WERI-Rb-1 (cell line): ENCODE measurements around the gene ZC3H11A.
"Not testable (repeated sequence)": the region's sequence is repeated elsewhere in the genome, so short reads cannot be mapped to it uniquely, and the experiment has no call there.

ENCODE experiments used
- DNase-seq: peaks from one replicate; pipeline ENCODE4 v3.0.0-alpha.2; 2020
- H3K27ac ChIP-seq: fragments of 250-450 bp; sonication (Bioruptor Pico); 2 replicates; pipeline ENCODE4 v1.5.1; 2020; ENCODE audit warnings: mild to moderate bottlenecking, moderate library complexity
- H3K27me3 ChIP-seq: fragments of 250-450 bp; sonication (Bioruptor Pico); 2 replicates; pipeline ENCODE4 v1.5.1; 2021; ENCODE audit warnings: mild to moderate bottlenecking, low read depth, moderate library complexity; ENCODE audit not compliant: insufficient read depth, severe bottlenecking
- H3K36me3 ChIP-seq: fragments of 250-450 bp; sonication (Bioruptor Pico); 2 replicates; pipeline ENCODE4 v1.5.1; 2020; ENCODE audit warnings: mild to moderate bottlenecking, moderate library complexity
- H3K4me3 ChIP-seq: 2 replicates; pipeline ENCODE4 v1.5.1; 2011; ENCODE audit warnings: low read depth, mild to moderate bottlenecking, control low read depth, low read length
- H3K9me3 ChIP-seq: fragments of 250-450 bp; sonication (Bioruptor Pico); 2 replicates; pipeline ENCODE4 v1.5.1; 2021; ENCODE audit warnings: mild to moderate bottlenecking, moderate library complexity; ENCODE audit not compliant: severe bottlenecking
- TF ChIP-seq, protein P1 (sequence below): IDR thresholded peaks from 2 replicates; pipeline ENCODE4 v1.5.1; 2011; ENCODE audit warnings: low read depth, mild to moderate bottlenecking, control low read depth, inconsistent platforms, low read length

The ZC3H11A gene

DNA sequence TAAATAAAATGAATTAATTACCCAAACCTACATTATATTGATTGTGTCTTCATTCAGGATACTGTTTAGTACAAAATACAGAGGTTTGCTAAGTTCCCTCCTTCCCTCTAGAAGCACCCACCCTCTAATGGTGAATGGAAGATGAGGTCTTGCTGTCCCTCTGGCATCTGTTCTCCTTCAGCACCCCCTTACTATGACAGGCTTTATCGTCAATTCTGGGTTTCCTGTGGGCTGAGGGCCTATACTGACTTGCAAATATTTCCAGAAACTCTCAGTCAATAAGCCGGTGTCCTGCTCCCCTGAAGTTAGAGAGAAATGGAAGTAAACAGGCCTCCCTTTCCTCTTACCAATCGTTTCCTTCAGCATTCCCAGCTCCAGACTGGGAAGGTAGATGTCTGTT, 17.3 kb upstream of the ZC3H11A start:
- Histone ChIP-seq H3K36me3 (no peaks in the 10 kb centered on the region), H3K9me3 (no peaks in the 10 kb centered on the region), H3K27ac (no peak overlapping the region), H3K4me3 (no peak overlapping the region), H3K27me3 (no peaks in the 10 kb centered on the region)
- DNase-seq: no peak
- TF ChIP-seq, protein P1, sequence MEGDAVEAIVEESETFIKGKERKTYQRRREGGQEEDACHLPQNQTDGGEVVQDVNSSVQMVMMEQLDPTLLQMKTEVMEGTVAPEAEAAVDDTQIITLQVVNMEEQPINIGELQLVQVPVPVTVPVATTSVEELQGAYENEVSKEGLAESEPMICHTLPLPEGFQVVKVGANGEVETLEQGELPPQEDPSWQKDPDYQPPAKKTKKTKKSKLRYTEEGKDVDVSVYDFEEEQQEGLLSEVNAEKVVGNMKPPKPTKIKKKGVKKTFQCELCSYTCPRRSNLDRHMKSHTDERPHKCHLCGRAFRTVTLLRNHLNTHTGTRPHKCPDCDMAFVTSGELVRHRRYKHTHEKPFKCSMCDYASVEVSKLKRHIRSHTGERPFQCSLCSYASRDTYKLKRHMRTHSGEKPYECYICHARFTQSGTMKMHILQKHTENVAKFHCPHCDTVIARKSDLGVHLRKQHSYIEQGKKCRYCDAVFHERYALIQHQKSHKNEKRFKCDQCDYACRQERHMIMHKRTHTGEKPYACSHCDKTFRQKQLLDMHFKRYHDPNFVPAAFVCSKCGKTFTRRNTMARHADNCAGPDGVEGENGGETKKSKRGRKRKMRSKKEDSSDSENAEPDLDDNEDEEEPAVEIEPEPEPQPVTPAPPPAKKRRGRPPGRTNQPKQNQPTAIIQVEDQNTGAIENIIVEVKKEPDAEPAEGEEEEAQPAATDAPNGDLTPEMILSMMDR: no peak

DNA sequence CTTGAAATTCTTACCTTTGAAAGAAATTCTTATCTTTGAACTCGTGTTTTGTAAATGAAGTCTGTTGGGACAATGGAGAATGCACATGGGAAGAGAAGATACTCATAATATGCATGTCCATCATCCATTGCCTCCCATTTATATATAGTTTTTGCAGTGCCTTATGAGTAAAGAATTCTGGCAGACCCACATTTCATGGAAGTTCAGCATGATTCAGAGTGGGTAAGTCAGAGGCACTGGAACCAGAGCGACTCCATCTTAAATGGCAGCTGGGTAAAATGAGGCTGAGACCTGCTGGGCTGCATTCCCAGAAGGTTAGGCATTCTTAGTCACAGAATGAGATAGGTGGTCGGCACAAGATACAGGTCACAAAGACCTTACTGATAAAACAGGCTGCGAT, 16.6 kb upstream of the ZC3H11A start:
- H3K27me3 ChIP-seq: no peaks in the 10 kb centered on the region
- no peaks in the 10 kb centered on the region for H3K36me3 ChIP-seq
- no peak overlapping the region for H3K27ac ChIP-seq
- TF ChIP-seq, protein P1: no peak
- no peak overlapping the region for H3K4me3 ChIP-seq
- H3K9me3 ChIP-seq: no peaks in the 10 kb centered on the region
- DNase-seq: no peak

DNA sequence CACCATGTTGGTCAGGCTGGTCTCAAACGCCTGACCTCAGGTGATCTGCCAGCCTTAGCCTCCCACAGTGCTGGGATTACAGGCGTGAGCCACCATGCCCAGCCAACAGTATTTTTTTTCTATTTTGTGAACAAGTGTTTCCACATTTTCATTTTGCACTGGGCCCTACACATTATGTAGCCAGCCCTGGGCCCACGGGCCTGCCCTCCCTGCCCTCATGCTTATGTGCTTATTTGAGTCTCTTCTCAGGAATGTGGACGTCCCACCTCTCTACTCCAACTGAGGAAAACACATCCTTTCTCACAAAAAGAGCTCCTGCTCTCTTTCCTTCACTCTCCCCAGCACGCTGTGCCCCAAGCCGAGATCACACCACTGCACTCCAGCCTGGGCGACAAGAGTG, 13.5 kb upstream of the ZC3H11A start:
- TF ChIP-seq, protein P1: no peak
- Histone ChIP-seq H3K36me3 (no peaks in the 10 kb centered on the region), H3K4me3 (no peak overlapping the region), H3K27ac (no peak overlapping the region), H3K9me3 (no peaks in the 10 kb centered on the region), H3K27me3 (no peaks in the 10 kb centered on the region)
- DNase-seq: no peak

DNA sequence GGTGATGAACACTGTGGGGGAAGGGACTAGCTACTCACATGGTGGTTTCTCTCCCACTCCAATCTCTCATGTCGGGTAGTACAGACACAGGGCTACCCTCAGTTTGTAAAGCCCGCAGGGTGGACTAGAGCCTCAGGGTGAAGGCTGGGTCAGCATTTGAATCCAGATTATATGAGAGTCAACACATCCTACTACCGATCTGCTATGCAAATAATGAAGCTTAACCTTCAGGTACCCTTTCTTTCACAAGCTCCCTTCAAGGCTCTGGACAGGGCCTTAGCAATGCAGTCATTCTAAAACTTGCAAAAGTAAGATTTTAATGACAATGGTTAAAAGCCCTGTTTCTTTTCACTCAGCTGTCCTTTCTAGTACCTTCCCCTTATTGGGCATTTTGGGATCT, 5.5 kb upstream of the ZC3H11A start:
- Histone ChIP-seq H3K27ac (no peak overlapping the region), H3K27me3 (no peaks in the 10 kb centered on the region), H3K9me3 (no peaks in the 10 kb centered on the region), H3K36me3 (no peaks in the 10 kb centered on the region), H3K4me3 (no peak overlapping the region)
- TF ChIP-seq, protein P1: no peak
- no peak for DNase-seq

DNA sequence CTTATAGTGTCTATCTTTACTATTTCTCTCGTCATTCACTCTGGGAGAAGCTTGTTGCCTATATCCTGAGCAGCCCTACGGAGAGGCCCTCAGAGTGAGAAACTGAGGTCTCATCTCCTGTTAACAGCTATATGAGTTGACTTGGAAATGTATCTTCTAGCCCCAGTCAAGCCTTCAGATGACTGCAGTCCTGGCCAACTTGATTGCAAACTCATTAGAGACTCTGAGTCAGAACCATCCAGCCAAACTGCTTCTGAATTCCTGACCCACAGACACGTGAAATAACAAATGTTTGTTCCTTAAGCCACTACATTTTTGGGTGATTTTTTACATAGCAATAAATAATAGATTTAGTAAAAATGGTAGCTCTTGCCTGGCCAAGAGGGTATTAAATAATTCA, 3.9 kb upstream of the ZC3H11A start:
- DNase-seq: no peak
- Histone ChIP-seq H3K36me3 (peaks cover 5% of the 10 kb centered on the region), H3K27me3 (no peaks in the 10 kb centered on the region), H3K4me3 (no peak overlapping the region), H3K27ac (no peak overlapping the region), H3K9me3 (no peaks in the 10 kb centered on the region)
- TF ChIP-seq, protein P1: no peak

DNA sequence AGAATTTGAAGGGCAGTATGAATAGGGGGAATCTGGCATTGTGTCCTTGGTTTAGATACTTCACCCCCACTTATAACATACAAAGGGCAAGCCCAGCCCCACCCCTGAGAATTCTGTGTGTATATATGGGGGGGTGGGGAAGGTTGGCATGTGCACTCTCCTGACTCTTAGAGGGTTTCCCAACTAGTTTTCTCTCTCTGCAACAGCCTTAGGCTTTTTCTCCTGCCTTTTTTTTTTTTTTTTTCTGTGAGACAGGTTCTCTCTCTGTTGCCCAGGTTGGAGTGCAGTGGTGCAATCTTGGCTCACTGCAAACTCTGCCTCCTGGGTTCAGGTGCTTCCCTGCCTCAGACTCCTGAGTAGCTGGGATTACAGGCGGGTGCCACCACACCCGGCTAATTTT, 2.9 kb upstream of the ZC3H11A start:
- DNase-seq: no peak
- TF ChIP-seq, protein P1: no peak
- no peak overlapping the region for H3K4me3 ChIP-seq
- no peaks in the 10 kb centered on the region for H3K9me3 ChIP-seq
- no peak overlapping the region for H3K27ac ChIP-seq
- no peaks in the 10 kb centered on the region for H3K27me3 ChIP-seq
- H3K36me3 ChIP-seq: peaks cover 15% of the 10 kb centered on the region

DNA sequence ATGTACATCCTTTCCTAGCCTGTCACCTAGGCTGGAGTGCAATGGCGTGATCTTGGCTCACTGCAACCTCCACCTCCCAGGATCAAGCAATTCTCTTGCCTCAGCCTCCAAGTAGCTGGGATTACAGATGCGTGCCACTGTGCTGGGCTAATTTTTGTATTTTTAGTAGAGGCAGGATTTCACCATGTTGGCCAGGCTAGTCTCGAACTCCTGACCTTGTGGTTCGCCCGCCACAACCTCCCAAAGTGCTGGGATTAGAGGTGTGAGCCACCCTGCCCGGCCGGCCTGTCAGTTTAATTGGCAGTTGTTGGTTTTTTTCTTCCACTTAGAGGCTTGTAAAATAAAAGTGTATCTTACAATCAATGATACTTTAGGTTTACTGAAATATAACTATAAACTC, 1.9 kb upstream of the ZC3H11A start:
- not testable (repeated sequence) for H3K4me3 ChIP-seq, H3K27ac ChIP-seq

More for the DNA sequence above, 1.9 kb upstream of the ZC3H11A start:
- H3K36me3 ChIP-seq: peaks cover 26% of the 10 kb centered on the region
- not testable (repeated sequence) for H3K27me3 ChIP-seq, H3K9me3 ChIP-seq, DNase-seq
